ENCODE measurements around the gene ITGB4. TPM values are rescaled to one million over a fixed set of nuclear protein-coding genes. Genes with fewer than 3 reads are reported as not detected.

The ITGB4 gene
- total and polyA plus RNA-seq, 2 experiments from 2014 or later = 6.1 to 9.7 TPM

DNA sequence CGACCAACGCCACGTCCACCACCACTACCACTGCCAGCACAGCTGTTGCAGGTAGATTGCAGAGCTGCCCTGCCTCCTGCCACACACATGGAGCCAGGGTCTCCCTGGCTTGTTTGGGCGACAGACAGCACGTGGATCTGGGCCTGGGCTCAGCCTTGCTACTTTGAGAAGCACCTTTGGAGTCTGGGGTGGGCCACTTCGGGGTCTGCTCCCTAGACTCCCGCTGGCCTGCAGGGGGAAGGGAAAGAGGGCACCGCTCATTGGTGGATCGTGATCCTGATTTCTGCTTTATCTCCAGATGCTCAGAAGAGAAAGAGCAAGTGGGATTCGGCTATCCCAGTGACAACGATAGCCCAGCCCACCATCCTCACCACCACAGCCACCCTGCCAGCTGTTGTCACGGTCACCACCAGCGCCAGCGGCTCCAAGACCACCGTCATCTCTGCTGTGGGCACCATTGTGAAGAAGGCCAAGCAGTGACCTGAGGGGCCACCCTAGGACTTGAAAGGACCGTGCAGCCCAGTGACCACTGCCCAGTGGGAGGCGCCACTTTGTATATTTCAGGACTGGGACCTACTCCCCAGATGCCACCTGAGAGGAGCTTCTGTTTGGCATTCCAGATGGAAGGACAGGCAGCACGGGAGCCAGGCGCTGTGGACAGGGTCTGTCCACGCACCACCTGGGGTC lies 15.1 kb upstream of the ITGB4 start:
- H3K79me2 ChIP-seq (replicated peaks; ENCODE audit: insufficient read depth) = no peaks in the 10 kb centered on the region
- Mint-ChIP-seq H3K9me3 (no peaks in the 10 kb centered on the region), H3K4me1 (no peaks in the 10 kb centered on the region), H3K4me3 (no peak overlapping the region; the same call in 2 of the 3 replicates), H3K36me3 (ENCODE audit: low read depth) (peaks cover 46% of the 10 kb centered on the region), H3K27ac (no peak overlapping the region), H3K27me3 (ENCODE audit: insufficient read depth, low read depth, poor library complexity) (peaks cover 16% of the 10 kb centered on the region)
- H3K36me3 ChIP-seq (ENCODE audit: insufficient read depth) = peaks cover 15% of the 10 kb centered on the region
- TF ChIP-seq ZNF114 (CRISPR knock-in tag; IDR thresholded peaks at IDR 0.05) = no peak
- no peak for TF ChIP-seq EZH2 (IDR thresholded peaks at IDR 0.05; ENCODE audit: low read depth, unreplicated experiment)
- TF ChIP-seq, protein P1, sequence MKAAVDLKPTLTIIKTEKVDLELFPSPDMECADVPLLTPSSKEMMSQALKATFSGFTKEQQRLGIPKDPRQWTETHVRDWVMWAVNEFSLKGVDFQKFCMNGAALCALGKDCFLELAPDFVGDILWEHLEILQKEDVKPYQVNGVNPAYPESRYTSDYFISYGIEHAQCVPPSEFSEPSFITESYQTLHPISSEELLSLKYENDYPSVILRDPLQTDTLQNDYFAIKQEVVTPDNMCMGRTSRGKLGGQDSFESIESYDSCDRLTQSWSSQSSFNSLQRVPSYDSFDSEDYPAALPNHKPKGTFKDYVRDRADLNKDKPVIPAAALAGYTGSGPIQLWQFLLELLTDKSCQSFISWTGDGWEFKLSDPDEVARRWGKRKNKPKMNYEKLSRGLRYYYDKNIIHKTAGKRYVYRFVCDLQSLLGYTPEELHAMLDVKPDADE (IDR thresholded peaks at IDR 0.05) = no peak
- TF ChIP-seq STAT1 (IDR thresholded peaks at IDR 0.05; ENCODE audit: unreplicated experiment) = no peak
- peak in 1 of 2 experiments; percentile 23; a peak in 1 of 4 replicates for TF ChIP-seq CTCF (conservative IDR thresholded peaks at IDR 0.05; ENCODE audit: low read depth in 2 of 2)
- no peak for TF ChIP-seq ZNF331 (CRISPR knock-in tag; IDR thresholded peaks at IDR 0.05; ENCODE audit: low read depth)
- no peak for TF ChIP-seq POLR2AphosphoS5 (IDR thresholded peaks at IDR 0.05; ENCODE audit: low read depth)
- no peak overlapping the region for H3K27ac ChIP-seq (ENCODE audit: low read depth)
- no peak for DNase-seq (ENCODE audit: low spot score)
- H2AFZ ChIP-seq = no peak overlapping the region
- H3F3A ChIP-seq (replicated peaks; ENCODE audit: low read depth) = no peaks in the 10 kb centered on the region
- no peaks in the 10 kb centered on the region for H3K27me3 ChIP-seq (ENCODE audit: insufficient read depth)
- H3K4me1 ChIP-seq (ENCODE audit: insufficient read depth) = no peaks in the 10 kb centered on the region
- no peak overlapping the region for H3K4me2 ChIP-seq
- H4K20me1 ChIP-seq (replicated peaks; ENCODE audit: insufficient read depth) = no peaks in the 10 kb centered on the region; the same call in 1 of the 2 replicates
- no peak for ATAC-seq
- H3K4me3 ChIP-seq = no peak overlapping the region
- H3K9me2 ChIP-seq (ENCODE audit: insufficient read depth) = no peaks in the 10 kb centered on the region

DNA sequence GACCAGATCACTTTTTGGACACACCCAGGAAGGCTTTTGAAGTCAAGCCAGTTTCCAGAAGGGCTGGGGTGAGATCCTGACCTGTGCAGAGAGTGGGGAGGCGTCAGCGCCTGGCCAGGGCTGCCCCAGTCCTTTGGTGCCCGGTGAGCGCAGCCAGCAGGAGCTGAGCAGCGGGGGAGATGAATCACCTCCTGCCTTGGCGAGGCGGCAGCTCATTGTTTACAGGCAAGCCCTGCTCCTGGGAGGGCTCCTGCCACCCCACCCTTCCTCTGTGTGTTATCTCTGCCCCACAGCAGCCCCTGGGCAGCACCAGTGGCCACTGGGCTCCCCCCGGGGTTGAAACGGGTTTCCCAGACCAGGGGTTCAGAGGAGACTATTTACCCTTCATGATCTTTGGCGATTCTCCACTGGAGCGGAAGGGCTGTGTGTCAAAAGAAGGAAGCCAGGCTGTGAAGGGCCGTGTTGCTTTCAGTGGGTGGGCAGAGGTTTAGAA lies 14.1 kb upstream of the ITGB4 start:
- Mint-ChIP-seq H3K4me1 (no peaks in the 10 kb centered on the region), H3K27ac (no peak overlapping the region), H3K36me3 (ENCODE audit: low read depth) (peaks cover 39% of the 10 kb centered on the region), H3K9me3 (no peaks in the 10 kb centered on the region), H3K27me3 (ENCODE audit: insufficient read depth, low read depth, poor library complexity) (peaks cover 17% of the 10 kb centered on the region), H3K4me3 (no peak overlapping the region; the same call in 2 of the 3 replicates)
- Histone ChIP-seq H3K9me2 (ENCODE audit: insufficient read depth) (no peaks in the 10 kb centered on the region), H3K79me2 (replicated peaks; ENCODE audit: insufficient read depth) (no peaks in the 10 kb centered on the region), H3K27ac (ENCODE audit: low read depth) (no peak overlapping the region), H3K4me2 (no peak overlapping the region), H3F3A (replicated peaks; ENCODE audit: low read depth) (no peaks in the 10 kb centered on the region), H4K20me1 (replicated peaks; ENCODE audit: insufficient read depth) (no peaks in the 10 kb centered on the region; the same call in 1 of the 2 replicates), H3K4me3 (no peak overlapping the region), H2AFZ (no peak overlapping the region), H3K36me3 (ENCODE audit: insufficient read depth) (peaks cover 12% of the 10 kb centered on the region), H3K4me1 (ENCODE audit: insufficient read depth) (no peaks in the 10 kb centered on the region), H3K27me3 (ENCODE audit: insufficient read depth) (no peaks in the 10 kb centered on the region)
- TF ChIP-seq CTCF (conservative IDR thresholded peaks at IDR 0.05; ENCODE audit: low read depth in 2 of 2) (no peak), JUNB (IDR thresholded peaks at IDR 0.05; ENCODE audit: unreplicated experiment) (no peak), EZH2phosphoT487 (IDR thresholded peaks at IDR 0.05; ENCODE audit: unreplicated experiment) (no peak)
- ATAC-seq (no peak), DNase-seq (ENCODE audit: low spot score) (no peak)

All from GM23338 (cell line).